NOMO-1 treated with dmso at 0.1 percent for 144 hours (cell line): ENCODE results near the gene GPR84.
"Not testable (repeated sequence)": the region's sequence is repeated elsewhere in the genome, so short reads cannot be mapped to it uniquely, and the experiment has no call there.

Experiments
- DNase-seq: peaks from one replicate; lab custom pipeline; 2025; ENCODE audit not compliant: unreplicated experiment; lab: John Stamatoyannopoulos, UW

GPR84 gene

DNA sequence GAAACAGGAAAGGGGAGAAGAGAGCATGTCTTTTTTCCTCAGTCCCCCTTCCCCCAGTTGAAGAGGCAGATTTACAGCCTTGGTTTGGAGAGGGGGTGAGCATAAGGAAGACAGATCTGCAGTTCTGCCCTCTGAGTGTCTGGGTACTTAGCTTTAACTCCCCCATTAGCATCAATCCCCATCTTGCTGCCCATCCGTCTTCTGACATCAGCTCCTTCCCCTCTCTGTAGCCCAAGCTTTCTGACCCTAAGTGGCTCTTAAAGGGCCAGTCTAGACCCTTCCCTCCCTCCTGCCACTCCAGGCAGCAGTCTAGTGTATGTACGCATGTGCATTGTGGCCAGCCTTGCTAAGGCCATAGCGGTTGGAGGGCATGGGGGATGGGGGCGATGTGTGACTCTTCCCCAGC, 7.3 kb downstream of the GPR84 start:
- DNase-seq, result no peak

- DNase-seq, result no peak
Measured at GRCh38 chr12:54356228-54356627, 8.1 kb downstream of the GPR84 start.

DNA sequence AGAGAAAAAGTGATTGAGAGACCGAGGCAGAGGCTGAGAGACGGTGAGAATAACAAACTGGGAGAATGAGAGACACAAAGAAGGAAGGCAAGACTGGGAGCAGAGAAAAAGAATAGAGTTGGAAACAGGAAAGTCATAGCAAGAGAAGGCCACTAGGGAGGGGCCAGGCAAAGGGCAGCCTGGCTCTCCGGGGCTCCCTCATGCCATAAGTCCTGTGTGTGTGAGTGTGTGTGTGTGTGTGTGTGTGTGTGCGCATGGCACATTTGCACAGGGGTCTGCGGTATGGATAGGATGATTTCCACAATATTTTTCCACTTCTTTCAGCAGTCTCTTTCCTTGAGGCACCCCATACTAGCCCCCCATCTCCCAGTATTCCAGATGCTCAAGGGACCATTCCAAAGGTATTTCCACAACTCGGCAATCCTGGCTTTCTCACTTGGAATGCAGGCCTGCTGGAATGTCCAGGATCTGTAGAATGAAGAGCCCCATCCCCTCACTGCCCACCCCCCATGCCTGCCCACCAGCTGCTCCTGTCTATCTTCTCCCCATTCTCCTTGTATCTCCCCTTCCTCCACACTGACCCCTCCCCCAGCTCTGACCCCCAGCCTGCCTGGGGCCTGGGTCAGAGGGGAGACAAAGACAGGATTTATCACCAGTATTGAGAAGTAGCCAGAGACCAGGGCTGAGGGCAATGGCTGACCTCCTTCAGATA, 9.0 kb downstream of the GPR84 start:
- DNase-seq, result no peak

DNA sequence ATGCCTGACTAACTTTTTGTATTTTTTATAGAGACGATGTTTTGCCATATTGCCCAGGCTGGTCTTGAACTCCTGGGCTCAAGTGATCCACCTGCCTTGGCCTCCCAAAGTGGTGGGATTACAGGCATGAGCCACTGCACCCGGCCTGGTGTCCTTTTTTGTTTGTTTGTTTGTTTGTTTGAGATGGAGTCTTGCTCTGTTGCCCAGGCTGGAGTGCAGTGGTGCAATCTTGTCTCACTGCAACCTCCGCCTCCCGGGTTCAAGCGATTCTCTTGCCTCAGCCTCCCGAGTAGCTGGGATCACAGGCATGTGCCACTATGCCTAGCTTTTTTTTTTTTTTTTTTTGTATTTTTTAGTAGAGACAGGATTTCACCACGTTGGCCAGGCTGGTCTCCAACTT, 10.0 kb downstream of the GPR84 start:
- DNase-seq, result not testable (repeated sequence)

GRCh38 chr12:54352891-54353874, 11.1 kb downstream of the GPR84 start:
- DNase-seq, result no peak

DNA sequence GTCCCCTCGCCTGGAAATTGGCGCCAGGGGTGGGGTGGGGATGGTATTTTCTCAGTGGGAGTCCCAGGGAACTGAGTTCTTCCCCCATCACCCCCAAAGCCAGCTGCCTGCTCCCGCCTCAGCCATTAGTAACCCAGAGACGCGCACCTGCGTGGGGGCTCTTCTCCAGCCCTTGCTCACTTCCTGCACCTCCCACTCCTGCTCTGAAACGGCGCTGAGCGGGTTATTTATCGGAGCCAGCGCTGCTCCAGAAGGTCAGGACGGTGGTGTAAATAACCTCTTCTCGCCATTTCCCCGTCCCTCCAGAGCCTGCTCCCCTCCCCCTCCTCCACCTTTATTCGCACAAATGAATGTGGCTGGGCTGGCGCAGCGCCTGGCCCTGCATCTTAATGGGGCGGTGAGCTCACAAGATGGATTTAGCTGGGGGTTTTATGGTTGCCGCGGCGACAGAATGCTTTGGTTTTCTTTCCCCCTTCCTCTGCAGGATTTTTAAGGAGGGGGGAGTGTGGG, 12.2 kb downstream of the GPR84 start:
- no peak for DNase-seq

DNA sequence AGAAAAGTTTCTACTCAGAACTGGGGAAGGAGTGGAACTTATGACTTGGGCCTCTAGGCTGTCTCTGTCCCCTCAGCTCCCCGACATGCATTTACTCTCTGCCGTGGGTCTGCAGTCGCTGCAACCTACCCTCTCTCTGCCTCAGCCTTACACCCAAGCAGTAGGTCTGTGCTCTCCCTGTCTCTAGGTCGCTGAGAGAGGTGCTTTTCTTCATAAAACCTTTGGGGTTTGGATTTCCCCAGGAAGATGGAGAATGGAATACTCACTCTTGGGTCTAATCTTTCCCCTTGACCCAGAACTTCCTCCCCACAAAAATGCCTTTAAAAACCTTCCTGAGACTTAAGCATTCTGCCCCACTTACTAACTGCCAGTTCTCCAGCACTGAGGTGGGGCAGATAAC, 12.9 kb downstream of the GPR84 start:
- no peak for DNase-seq

DNA sequence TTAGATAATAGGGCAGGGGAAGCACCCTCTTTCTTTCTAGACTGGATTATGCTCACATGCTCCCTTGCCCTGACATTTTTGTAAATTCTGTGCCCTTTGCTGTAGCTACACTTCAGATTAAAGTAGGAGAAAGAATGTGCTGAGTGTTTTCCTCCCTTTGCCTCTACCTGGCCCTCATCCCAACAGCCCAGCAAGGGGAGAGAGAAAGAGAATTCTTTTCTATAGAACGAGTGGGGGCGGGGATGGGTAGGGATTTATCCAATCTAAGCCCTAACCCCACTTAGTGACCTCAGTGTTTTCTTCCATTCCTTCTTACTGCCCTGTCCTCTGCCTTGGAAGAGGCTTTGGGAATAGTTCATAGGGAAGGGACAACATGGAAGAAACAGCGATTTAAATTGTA, 13.5 kb downstream of the GPR84 start:
- no peak for DNase-seq

- no peak for DNase-seq
Measured at GRCh38 chr12:54349679-54350078, 14.6 kb downstream of the GPR84 start.

GRCh38 chr12:54349036-54349435, 15.2 kb downstream of the GPR84 start:
- DNase-seq, result no peak

DNA sequence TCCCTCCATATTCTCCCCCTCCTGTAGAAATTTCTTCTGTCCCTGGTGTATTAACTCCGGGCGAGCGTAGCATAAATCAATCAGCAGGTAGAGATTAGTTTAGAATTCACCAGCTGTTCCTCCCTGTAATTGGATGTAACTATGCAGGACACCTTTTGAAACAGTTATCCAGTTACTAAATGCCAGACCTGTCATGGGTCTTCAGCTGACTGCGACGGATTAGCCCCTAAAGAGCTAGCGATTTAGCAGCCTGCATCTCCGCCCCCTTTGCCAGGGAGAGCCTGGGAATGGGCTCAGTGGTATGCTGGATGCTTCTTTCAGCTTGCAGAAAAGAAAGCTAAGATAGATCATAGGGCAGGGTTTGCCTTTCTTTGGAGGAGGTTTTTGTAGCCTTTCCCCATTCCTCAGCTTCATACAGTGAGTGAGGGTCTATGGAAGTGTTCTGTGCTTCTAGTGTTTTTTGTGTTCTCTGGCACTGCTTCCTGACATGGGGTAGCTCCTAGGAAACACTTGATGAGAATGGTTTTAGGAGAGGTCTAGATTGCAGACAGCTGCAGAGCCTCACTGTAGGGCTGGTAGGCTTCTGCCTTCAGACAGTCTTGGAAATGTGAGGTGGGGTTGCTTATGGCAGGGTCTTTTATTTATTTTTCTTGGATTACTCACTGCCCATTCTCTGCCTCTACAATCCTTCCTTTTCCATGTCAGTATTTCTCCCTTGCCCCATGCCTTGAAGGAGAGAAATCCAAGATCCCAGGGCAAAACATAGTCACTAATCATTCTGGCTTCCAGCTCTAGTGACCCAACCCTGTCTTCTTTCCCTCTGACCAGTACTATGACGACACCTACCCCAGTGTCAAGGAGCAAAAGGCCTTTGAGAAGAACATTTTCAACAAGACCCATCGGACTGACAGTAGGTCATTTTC, 22.6 kb downstream of the GPR84 start:
- no peak for DNase-seq

GRCh38 chr12:54340846-54341245, 23.4 kb downstream of the GPR84 start:
- DNase-seq, result no peak

GRCh38 chr12:54338698-54339296, 25.5 kb downstream of the GPR84 start:
- DNase-seq, result no peak

GRCh38 chr12:54337854-54338650, 26.2 kb downstream of the GPR84 start:
- DNase-seq, result no peak

DNA sequence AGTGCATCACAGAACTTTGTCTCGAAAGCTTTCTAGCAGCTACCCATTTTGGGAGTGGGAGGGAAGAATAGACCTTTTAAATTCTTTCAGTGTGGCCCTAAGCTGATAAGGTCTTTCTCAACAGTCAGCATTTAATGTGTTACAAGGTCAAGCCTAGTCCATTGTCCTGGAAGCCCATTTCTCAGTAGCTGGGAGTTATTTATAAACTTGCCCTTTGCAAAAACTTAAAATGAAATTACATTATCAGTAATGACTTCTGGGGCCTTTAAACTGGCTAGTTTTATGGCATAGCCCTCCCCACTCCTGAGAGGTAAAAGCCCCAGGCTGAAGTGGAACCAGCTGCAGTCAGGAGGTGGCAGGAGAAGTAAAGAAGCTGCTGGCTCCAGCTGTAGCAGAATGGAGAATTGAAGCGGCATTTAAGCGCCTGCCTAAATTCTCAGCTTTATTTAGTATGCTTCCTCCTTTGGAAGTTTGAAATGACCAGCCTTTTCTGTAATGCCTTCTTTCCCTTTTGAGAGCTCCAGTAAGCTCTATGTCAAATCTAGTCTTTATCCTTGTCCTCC, 26.9 kb downstream of the GPR84 start:
- peak; percentile 17 for DNase-seq

GRCh38 chr12:54333420-54334034, 30.8 kb downstream of the GPR84 start:
- no peak for DNase-seq

GRCh38 chr12:54331461-54331860, 32.8 kb downstream of the GPR84 start:
- DNase-seq, result no peak

DNA sequence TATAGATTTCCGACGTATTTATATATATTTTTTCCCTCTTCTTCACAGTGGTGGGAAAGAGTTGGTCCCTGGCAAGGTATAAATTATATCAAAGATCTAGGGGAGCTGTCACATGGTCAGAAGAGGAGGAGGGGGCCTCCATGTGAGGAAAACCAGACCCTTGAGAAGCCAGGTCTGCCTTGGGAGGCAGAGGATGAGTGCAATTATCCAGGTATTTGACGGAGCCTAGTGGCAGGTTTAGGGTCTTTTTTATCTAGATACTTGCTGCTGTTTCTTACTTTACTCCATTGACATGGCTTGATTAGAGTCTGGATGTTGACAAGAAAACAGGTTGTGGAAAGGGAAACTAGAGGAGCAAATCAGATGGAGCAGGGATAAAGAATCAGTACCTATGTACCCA, 33.8 kb downstream of the GPR84 start:
- DNase-seq, result no peak

DNA sequence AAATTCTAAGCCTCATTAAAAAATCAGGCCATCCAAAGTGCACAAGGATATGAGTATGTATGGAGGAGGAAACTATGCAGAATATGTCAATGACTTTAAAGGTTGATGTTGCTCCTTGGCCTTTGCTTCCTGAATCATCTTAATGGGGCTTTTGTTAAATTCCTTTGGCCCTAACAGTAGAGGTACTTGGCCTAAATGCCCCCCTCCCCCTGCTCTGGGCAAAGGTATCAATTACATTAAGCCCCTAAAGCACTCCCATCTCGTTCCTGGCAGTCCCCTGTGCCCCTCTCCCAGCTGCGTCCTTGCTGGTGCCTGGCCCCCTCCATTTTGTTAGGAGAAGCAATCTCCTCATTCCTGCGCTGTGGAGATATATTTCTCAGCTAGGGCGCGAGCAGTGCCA, 34.5 kb downstream of the GPR84 start:
- no peak for DNase-seq
